Measurements from ENCODE around the gene PRIMA1. TPM values are rescaled to one million over a fixed set of nuclear protein-coding genes. Genes with fewer than 3 reads are reported as not detected.

PRIMA1 gene
- total RNA-seq, 2 experiments from 2014 or later, result not detected

- H3K4me3 Mint-ChIP-seq, result no peak overlapping the region
- no peaks in the 10 kb centered on the region for H3K4me1 Mint-ChIP-seq
- H3K27me3 Mint-ChIP-seq, result no peaks in the 10 kb centered on the region
- DNase-seq, result no peak
- H3K9me3 Mint-ChIP-seq (ENCODE audit: low read depth), result no peaks in the 10 kb centered on the region
- H3K27ac Mint-ChIP-seq, result no peak overlapping the region
- no peak for ATAC-seq
- no peaks in the 10 kb centered on the region for H3K36me3 Mint-ChIP-seq
- CTCF ChIA-PET, result no interaction called here
Measured at GRCh38 chr14:93727917-93728650, 60.2 kb downstream of the PRIMA1 start.

- Mint-ChIP-seq H3K9me3 (ENCODE audit: low read depth) (no peaks in the 10 kb centered on the region), H3K27me3 (no peaks in the 10 kb centered on the region), H3K4me1 (no peaks in the 10 kb centered on the region), H3K27ac (no peak overlapping the region), H3K4me3 (no peak overlapping the region), H3K36me3 (no peaks in the 10 kb centered on the region)
- CTCF ChIA-PET, result no interaction called here
- ATAC-seq (no peak), DNase-seq (no peak)
Measured at GRCh38 chr14:93727039-93727740, 61.1 kb downstream of the PRIMA1 start.

GRCh38 chr14:93725993-93726392, 62.3 kb downstream of the PRIMA1 start:
- Mint-ChIP-seq H3K4me3 (no peak overlapping the region), H3K27ac (no peak overlapping the region), H3K4me1 (no peaks in the 10 kb centered on the region), H3K36me3 (no peaks in the 10 kb centered on the region), H3K9me3 (ENCODE audit: low read depth) (no peaks in the 10 kb centered on the region), H3K27me3 (no peaks in the 10 kb centered on the region)
- ATAC-seq, result no peak
- CTCF ChIA-PET, result no interaction called here
- no peak for DNase-seq

GRCh38 chr14:93725002-93725582, 63.2 kb downstream of the PRIMA1 start:
- DNase-seq (no peak), ATAC-seq (no peak)
- H3K27ac Mint-ChIP-seq, result no peak overlapping the region
- H3K4me3 Mint-ChIP-seq, result no peak overlapping the region
- CTCF ChIA-PET, result interaction anchor here (1.3 kb wide), 1 partner anchor 15 kb away, joined by 3 read pairs; no protein-coding TSS in a partner anchor
- H3K4me1 Mint-ChIP-seq, result no peaks in the 10 kb centered on the region
- H3K36me3 Mint-ChIP-seq, result no peaks in the 10 kb centered on the region
- H3K27me3 Mint-ChIP-seq, result no peaks in the 10 kb centered on the region
- no peaks in the 10 kb centered on the region for H3K9me3 Mint-ChIP-seq (ENCODE audit: low read depth)

GRCh38 chr14:93723001-93723400, 65.3 kb downstream of the PRIMA1 start:
- CTCF ChIA-PET, result no interaction called here
- Mint-ChIP-seq H3K27me3 (no peaks in the 10 kb centered on the region), H3K36me3 (no peaks in the 10 kb centered on the region), H3K9me3 (ENCODE audit: low read depth) (no peaks in the 10 kb centered on the region), H3K27ac (no peak overlapping the region), H3K4me1 (no peaks in the 10 kb centered on the region), H3K4me3 (no peak overlapping the region)
- DNase-seq (no peak), ATAC-seq (no peak)

- H3K36me3 Mint-ChIP-seq, result no peaks in the 10 kb centered on the region
- no peaks in the 10 kb centered on the region for H3K4me1 Mint-ChIP-seq
- ATAC-seq (no peak), DNase-seq (no peak)
- CTCF ChIA-PET, result no interaction called here
- H3K9me3 Mint-ChIP-seq (ENCODE audit: low read depth), result no peaks in the 10 kb centered on the region
- no peaks in the 10 kb centered on the region for H3K27me3 Mint-ChIP-seq
- H3K27ac Mint-ChIP-seq, result no peak overlapping the region
- no peak overlapping the region for H3K4me3 Mint-ChIP-seq
Measured at GRCh38 chr14:93720981-93721483, 67.3 kb downstream of the PRIMA1 start.

- no peak overlapping the region for H3K4me3 Mint-ChIP-seq
- no peaks in the 10 kb centered on the region for H3K27me3 Mint-ChIP-seq
- no peak for ATAC-seq
- no peak overlapping the region for H3K27ac Mint-ChIP-seq
- H3K36me3 Mint-ChIP-seq, result no peaks in the 10 kb centered on the region
- DNase-seq, result peak; percentile 28
- H3K9me3 Mint-ChIP-seq (ENCODE audit: low read depth), result no peaks in the 10 kb centered on the region
- no peaks in the 10 kb centered on the region for H3K4me1 Mint-ChIP-seq
- CTCF ChIA-PET, result no interaction called here
Measured at GRCh38 chr14:93720076-93720815, 68.0 kb downstream of the PRIMA1 start.

GRCh38 chr14:93719256-93719655, 69.0 kb downstream of the PRIMA1 start:
- Mint-ChIP-seq H3K4me1 (no peaks in the 10 kb centered on the region), H3K4me3 (no peak overlapping the region), H3K27ac (no peak overlapping the region), H3K9me3 (ENCODE audit: low read depth) (no peaks in the 10 kb centered on the region), H3K27me3 (no peaks in the 10 kb centered on the region), H3K36me3 (no peaks in the 10 kb centered on the region)
- CTCF ChIA-PET, result no interaction called here
- peak; percentile 25 for DNase-seq
- ATAC-seq, result no peak

- CTCF ChIA-PET, result no interaction called here
- no peak overlapping the region for H3K4me3 Mint-ChIP-seq
- no peaks in the 10 kb centered on the region for H3K27me3 Mint-ChIP-seq
- H3K36me3 Mint-ChIP-seq, result no peaks in the 10 kb centered on the region
- no peak overlapping the region for H3K27ac Mint-ChIP-seq
- H3K4me1 Mint-ChIP-seq, result no peaks in the 10 kb centered on the region
- DNase-seq, result peak; percentile 28
- no peak for ATAC-seq
- H3K9me3 Mint-ChIP-seq (ENCODE audit: low read depth), result no peaks in the 10 kb centered on the region
Measured at GRCh38 chr14:93717668-93718320, 70.5 kb downstream of the PRIMA1 start.

- no peak overlapping the region for H3K27ac Mint-ChIP-seq
- no peak overlapping the region for H3K4me3 Mint-ChIP-seq
- no peaks in the 10 kb centered on the region for H3K9me3 Mint-ChIP-seq (ENCODE audit: low read depth)
- ATAC-seq, result no peak
- H3K4me1 Mint-ChIP-seq, result no peaks in the 10 kb centered on the region
- CTCF ChIA-PET, result no interaction called here
- peak; percentile 23 for DNase-seq
- no peaks in the 10 kb centered on the region for H3K36me3 Mint-ChIP-seq
- H3K27me3 Mint-ChIP-seq, result no peaks in the 10 kb centered on the region
Measured at GRCh38 chr14:93716746-93717667, 71.3 kb downstream of the PRIMA1 start.

- Mint-ChIP-seq H3K4me3 (no peak overlapping the region), H3K4me1 (no peaks in the 10 kb centered on the region), H3K9me3 (ENCODE audit: low read depth) (no peaks in the 10 kb centered on the region), H3K27me3 (no peaks in the 10 kb centered on the region), H3K27ac (no peak overlapping the region), H3K36me3 (no peaks in the 10 kb centered on the region)
- CTCF ChIA-PET, result no interaction called here
- peak; percentile 37 for DNase-seq
- ATAC-seq, result no peak
Measured at GRCh38 chr14:93716002-93716745, 72.1 kb downstream of the PRIMA1 start.

Data from activated CD8-positive, alpha-beta memory T cell treated with anti-CD3 and anti-CD28 coated beads, Interleukin-2, amount 10 ng/mL, durations not matched to agents 7 days and 5 days (primary cell).